SH-SY5Y (cell line): ENCODE results near the gene BLNK.

Source experiments
- GATA2 ChIP-seq: IDR thresholded peaks from 2 replicates; pipeline ENCODE4 v1.6.1; 2011; ENCODE audit warnings: mild to moderate bottlenecking, low read depth, low read length
- GATA3 ChIP-seq: IDR thresholded peaks from 2 replicates; pipeline ENCODE4 v1.6.1; 2011; ENCODE audit warnings: low read depth, mild to moderate bottlenecking, low read length, moderate library complexity

The BLNK gene

GRCh38 chr10:96205580-96205979 lies 65.8 kb downstream of the BLNK start:
- TF ChIP-seq GATA2 (no peak), GATA3 (no peak)

GRCh38 chr10:96201525-96201924 lies 69.8 kb downstream of the BLNK start:
- no peak for TF ChIP-seq GATA3
- TF ChIP-seq GATA2, result no peak

GRCh38 chr10:96188916-96189315 lies 82.5 kb downstream of the BLNK start:
- TF ChIP-seq GATA3 (no peak), GATA2 (no peak)

DNA sequence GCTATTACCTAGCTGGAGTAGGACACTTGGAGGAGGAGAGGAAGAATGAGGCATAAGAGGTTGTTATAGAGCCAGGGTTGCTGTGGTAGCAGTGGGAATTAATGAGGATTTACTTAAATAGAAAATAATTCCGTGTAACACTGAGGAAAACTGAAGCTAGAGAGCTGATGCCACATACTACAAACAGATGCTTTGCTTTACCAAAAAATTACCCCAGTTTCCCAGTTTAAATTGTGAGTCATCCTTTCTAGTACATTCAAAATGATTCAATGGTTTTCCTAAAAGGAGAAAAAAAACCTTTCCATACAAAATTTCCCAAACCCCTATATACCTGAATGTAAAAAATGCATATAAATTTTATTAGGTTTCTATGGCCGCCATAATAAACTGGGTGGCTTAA lies 82.9 kb downstream of the BLNK start:
- TF ChIP-seq GATA2 (no peak), GATA3 (no peak)

- TF ChIP-seq GATA3, result no peak
- TF ChIP-seq GATA2, result no peak
Observed at GRCh38 chr10:96176985-96177384, 94.4 kb downstream of the BLNK start.

DNA sequence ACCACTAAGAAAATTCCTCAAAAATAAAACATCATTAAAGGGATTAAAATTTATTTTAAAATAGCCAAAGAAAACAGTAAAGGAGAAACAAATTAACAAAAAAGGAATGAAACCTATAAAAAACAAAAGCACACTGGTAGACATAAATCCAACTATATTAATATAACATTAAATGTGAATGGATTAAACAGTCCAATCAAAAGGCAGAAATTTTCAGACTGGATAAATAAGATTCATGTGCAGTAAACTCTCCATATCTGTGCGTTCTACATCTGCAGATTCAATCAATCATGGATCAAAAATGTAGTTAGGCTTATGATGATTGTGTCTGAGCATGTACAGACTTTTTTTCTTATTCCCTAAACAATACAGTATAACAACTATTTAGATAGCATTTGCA lies 98.7 kb downstream of the BLNK start:
- no peak for TF ChIP-seq GATA2
- TF ChIP-seq GATA3, result no peak

GRCh38 chr10:96170230-96170629 lies 101.1 kb downstream of the BLNK start:
- TF ChIP-seq GATA2 (no peak), GATA3 (no peak)

DNA sequence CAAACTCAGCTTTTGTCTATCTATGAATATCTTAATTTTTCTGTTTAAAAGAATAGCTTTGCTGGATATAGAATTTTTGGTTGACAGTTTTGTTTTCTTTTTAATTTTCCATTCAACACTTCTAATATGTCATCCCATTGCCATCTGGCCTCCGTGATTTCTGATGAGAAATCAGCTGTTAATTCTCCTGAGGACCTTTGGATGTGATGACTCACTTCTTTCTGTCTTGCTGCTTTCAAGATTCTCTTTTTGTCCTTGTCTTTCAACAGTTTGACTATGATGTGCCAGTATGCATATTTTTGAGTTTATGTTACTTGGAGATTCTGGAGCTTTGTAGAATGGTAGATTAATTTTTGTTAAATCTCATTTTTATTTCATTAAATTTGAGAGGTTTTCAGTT lies 102.8 kb downstream of the BLNK start:
- no peak for TF ChIP-seq GATA3
- no peak for TF ChIP-seq GATA2

GRCh38 chr10:96165726-96166125 lies 105.6 kb downstream of the BLNK start:
- no peak for TF ChIP-seq GATA3
- TF ChIP-seq GATA2, result no peak

DNA sequence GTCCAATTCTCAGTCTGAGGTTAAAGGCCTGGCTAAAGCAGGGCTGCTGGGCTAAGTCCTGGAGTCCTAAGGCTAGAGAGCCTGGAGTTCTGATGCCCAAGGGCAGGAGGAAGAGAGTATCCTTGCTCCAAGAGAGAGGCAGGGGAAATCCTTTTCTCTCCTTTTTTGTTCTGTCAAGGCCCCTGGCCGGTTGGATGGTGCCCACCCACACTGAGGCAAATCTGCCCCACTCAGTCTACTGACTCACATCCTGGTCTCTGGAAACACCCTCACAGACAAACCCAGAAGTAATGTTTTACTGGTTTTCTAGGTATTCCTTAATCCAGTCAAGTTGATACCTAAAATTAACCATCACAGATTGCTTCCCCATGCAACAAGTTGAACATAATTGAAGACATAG lies 118.3 kb downstream of the BLNK start:
- TF ChIP-seq GATA2 (no peak), GATA3 (no peak)

DNA sequence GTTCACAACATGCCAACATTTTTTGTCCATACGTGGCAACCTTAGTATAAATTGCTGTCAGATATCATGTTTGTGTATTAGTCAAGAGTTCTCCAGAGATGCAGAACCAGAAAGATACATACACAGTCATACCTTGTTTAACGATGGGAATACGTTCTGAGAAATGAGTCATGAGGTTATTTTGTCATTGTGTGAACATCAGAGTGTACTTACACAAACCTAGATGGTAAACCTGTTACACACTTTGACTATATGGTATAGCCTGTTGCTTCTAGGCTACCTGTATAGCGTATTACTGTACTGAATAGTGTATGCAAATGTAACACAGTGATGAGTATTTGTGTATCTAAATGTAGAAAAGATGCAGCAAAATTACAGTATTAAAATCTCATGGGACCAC lies 118.9 kb downstream of the BLNK start:
- TF ChIP-seq GATA3 (no peak), GATA2 (no peak)
